CD4-positive, CD25-positive, alpha-beta regulatory T cell (primary cell): ENCODE data around the gene THAP5. TPM values are rescaled to one million over a fixed set of nuclear protein-coding genes. Genes with fewer than 3 reads are reported as not detected.
A peak's percentile ranks its signal among the peaks of the same experiment; 100 is the strongest.

Experiments used
- ATAC-seq, 2 donors: fragments of 150-1000 bp; cut with Tn5 transposase; one replicate each; pipeline ENCODE4 v1.10.0; 2021; ENCODE audit warnings: low read depth in 2 of 2, moderate number of reproducible peaks in 2 of 2, moderate library complexity in 1 of 2
- DNase-seq, 3 donors: peaks; one replicate each; pipeline versions ENCODE4 v3.0.0 to v3.0.0-alpha.2; 2012 to 2022; ENCODE audit warnings: mixed read lengths in 1 of 3
- H3K27ac ChIP-seq: one replicate; pipeline ENCODE4 v1.7.0; 2013; ENCODE audit warnings: mild to moderate bottlenecking, low read length; ENCODE audit not compliant: insufficient read depth, poor library complexity, severe bottlenecking
- H3K27me3 ChIP-seq: one replicate; pipeline ENCODE4 v1.7.0; 2013; ENCODE audit warnings: low read length; ENCODE audit not compliant: control insufficient read depth, insufficient read depth
- H3K36me3 ChIP-seq: one replicate; pipeline ENCODE4 v1.7.0; 2013; ENCODE audit warnings: mild to moderate bottlenecking, low read length, moderate library complexity; ENCODE audit not compliant: control insufficient read depth, insufficient read depth
- H3K4me1 ChIP-seq: 2 replicates; pipeline ENCODE4 v1.7.0; 2013; ENCODE audit warnings: mild to moderate bottlenecking, low read length; ENCODE audit not compliant: insufficient read depth, control insufficient read depth, poor library complexity, severe bottlenecking
- H3K4me3 ChIP-seq: one replicate; pipeline ENCODE4 v1.7.0; 2013; ENCODE audit warnings: low read depth, mild to moderate bottlenecking, low read length, moderate library complexity
- H3K9me3 ChIP-seq, 2 experiments: 1 replicate in 1 of 2; 2 replicates in 1 of 2; pipeline ENCODE4 v1.7.0; 2013; ENCODE audit warnings: low read length in 2 of 2, mild to moderate bottlenecking in 1 of 2, moderate library complexity in 1 of 2; ENCODE audit not compliant: control insufficient read depth in 2 of 2
- H3K27ac Mint-ChIP-seq, 3 donors: one replicate each; pipeline ENCODE4 v1.8.0; 2020 to 2022; ENCODE audit warnings: mild to moderate bottlenecking in 3 of 3, mixed read lengths in 3 of 3, moderate library complexity in 2 of 3
- H3K27me3 Mint-ChIP-seq: one replicate; pipeline ENCODE4 v1.8.0; 2022; ENCODE audit warnings: mild to moderate bottlenecking, mixed read lengths
- H3K36me3 Mint-ChIP-seq: one replicate; pipeline ENCODE4 v1.8.0; 2020; ENCODE audit warnings: mixed read lengths
- H3K4me1 Mint-ChIP-seq, 4 donors: one replicate each; pipeline ENCODE4 v1.8.0; 2020 to 2022; ENCODE audit warnings: mixed read lengths in 4 of 4, mild to moderate bottlenecking in 1 of 4
- H3K4me3 Mint-ChIP-seq, 4 donors: one replicate each; pipeline ENCODE4 v1.8.0; 2020 to 2022; ENCODE audit warnings: mild to moderate bottlenecking in 4 of 4, mixed read lengths in 4 of 4, moderate library complexity in 3 of 4
- H3K9me3 Mint-ChIP-seq, 7 donors: one replicate each; pipeline ENCODE4 v1.8.0; 2020 to 2022; ENCODE audit warnings: mixed read lengths in 7 of 7, mild to moderate bottlenecking in 3 of 7, moderate library complexity in 2 of 7
- polyA plus RNA-seq, 4 donors: library from polyadenylated mRNA; unstranded; fragments of 300-500 nt; fragmentation: Illumina TruSeq; gene quantifications; one replicate each; pipeline ENCODE4 v1.2.3, GENCODE V29; 2021
- total RNA-seq: library from RNA; stranded (reverse); gene quantifications from one replicate; pipeline ENCODE4 v1.2.3, GENCODE V29; 2022

THAP5 gene, protein sequence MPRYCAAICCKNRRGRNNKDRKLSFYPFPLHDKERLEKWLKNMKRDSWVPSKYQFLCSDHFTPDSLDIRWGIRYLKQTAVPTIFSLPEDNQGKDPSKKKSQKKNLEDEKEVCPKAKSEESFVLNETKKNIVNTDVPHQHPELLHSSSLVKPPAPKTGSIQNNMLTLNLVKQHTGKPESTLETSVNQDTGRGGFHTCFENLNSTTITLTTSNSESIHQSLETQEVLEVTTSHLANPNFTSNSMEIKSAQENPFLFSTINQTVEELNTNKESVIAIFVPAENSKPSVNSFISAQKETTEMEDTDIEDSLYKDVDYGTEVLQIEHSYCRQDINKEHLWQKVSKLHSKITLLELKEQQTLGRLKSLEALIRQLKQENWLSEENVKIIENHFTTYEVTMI
- 20.2 TPM for total RNA-seq
- polyA plus RNA-seq: 10 to 100 TPM; 11.3 to 33.7 (median 19.2) TPM

DNA sequence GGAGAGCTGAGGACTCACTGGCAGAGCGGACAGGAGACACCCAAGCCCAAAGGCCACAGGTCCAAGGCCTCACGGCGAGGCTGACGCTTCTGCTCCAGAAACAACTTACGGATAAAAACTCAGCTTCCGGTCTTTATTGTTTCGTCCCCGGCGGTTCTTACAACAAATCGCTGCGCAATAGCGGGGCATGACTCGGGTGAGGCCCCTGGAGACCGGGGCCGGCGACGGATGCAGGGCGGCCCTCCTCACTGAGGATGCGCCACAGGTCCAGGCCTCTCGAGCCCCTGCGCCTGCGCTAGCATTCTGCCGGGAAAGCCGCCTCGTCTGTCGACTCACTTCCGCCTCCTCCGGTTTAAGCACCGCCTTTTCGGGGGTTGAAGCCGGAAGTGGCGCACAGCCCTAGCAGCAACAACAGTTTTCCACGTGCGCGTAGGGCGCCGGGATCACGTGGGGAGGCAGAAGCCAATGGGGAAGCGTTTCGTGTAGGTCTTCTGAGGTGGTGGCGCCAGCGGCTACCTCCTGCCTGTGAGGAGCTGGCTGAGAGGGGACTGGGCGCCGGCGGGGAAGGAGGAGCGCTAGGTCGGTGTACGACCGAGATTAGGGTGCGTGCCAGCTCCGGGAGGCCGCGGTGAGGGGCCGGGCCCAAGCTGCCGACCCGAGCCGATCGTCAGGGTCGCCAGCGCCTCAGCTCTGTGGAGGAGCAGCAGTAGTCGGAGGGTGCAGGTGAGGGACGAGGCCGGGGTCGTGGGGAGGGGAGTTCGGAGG lies at the start of gene THAP5, which contains the start of gene DNAJB9:
Gene THAP5, minus strand, starts transcription at position 326 of the 765 bp plus-strand sequence. Its CDS starts 137 bp downstream, at position 189.
Gene DNAJB9, plus strand, starts transcription at position 494 of the 765 bp plus-strand sequence. CDS start 1,853 bp downstream, outside the sequence.
- no peaks in the 10 kb centered on the region for H3K9me3 ChIP-seq
- Mint-ChIP-seq H3K4me3 (peak within 1 kb of the TSS; percentile 96 to 99 (median 96)), H3K9me3 (peaks cover 0 to 6% (median 0%) of the 10 kb centered on the region in 7 donors), H3K4me1 (peaks cover 24 to 71% (median 44%) of the 10 kb centered on the region in 4 donors), H3K36me3 (peaks cover 24% of the 10 kb centered on the region), H3K27ac (peak within 1 kb of the TSS; percentile 98 to 100 (median 100)), H3K27me3 (peaks cover 7% of the 10 kb centered on the region)
- H3K27ac ChIP-seq: peak within 1 kb of the TSS; percentile 100
- peaks cover 40% of the 10 kb centered on the region for H3K4me1 ChIP-seq
- no peaks in the 10 kb centered on the region for H3K27me3 ChIP-seq
- ATAC-seq (peak; percentile 90 to 91), DNase-seq (peak; percentile 100)
- H3K36me3 ChIP-seq: peaks cover 25% of the 10 kb centered on the region
- peak within 1 kb of the TSS; percentile 89 for H3K4me3 ChIP-seq

DNA sequence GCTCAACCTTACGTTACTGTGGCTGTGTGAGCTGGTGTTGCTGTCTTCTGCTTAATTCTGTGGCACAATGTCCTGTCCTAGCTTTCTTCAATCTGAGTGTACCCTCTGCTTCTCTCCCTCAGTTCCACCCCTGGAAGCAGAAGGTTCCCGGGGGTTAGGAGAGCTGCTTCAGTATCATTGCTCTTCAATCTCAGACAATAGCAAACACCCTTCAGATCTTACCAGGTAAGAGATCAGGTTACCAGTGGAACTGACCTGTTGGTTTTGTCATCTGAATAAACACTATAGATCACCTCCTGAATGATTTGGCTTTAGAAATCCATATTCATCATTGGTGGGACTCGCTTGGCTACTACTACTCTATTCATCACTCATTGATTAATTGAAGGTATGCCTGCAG lies 48.5 kb upstream of the THAP5 start:
- Histone ChIP-seq H3K27ac (no peak overlapping the region), H3K36me3 (no peaks in the 10 kb centered on the region), H3K27me3 (no peaks in the 10 kb centered on the region), H3K4me3 (no peak overlapping the region), H3K4me1 (no peaks in the 10 kb centered on the region), H3K9me3 (no peaks in the 10 kb centered on the region)
- no peaks in the 10 kb centered on the region for H3K4me1 Mint-ChIP-seq
- no peaks in the 10 kb centered on the region for H3K9me3 Mint-ChIP-seq
- DNase-seq (no peak), ATAC-seq (no peak)
- no peaks in the 10 kb centered on the region for H3K36me3 Mint-ChIP-seq
- no peak overlapping the region for H3K4me3 Mint-ChIP-seq
- no peak overlapping the region for H3K27ac Mint-ChIP-seq
- peaks cover 4% of the 10 kb centered on the region for H3K27me3 Mint-ChIP-seq

DNA sequence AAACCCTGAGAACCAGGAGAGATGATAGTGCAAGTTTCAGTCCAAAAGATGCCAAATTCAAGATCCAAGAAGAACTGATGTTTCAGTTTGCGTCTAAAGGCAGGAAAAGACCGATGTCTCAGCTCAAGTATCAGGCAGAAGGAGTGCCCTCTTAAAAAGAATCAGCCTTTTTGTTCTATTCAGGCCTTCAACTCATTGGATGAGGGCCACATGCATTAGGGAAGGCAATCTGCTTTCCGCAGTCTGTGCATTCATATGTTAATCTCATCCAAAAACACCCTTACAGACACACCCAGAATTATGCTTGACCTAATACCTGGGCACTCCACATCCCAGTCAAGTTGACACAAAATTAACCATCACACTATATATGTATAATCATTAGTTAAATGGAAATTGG lies 45.4 kb upstream of the THAP5 start:
- no peak overlapping the region for H3K27ac ChIP-seq
- no peak for ATAC-seq
- H3K9me3 ChIP-seq: no peaks in the 10 kb centered on the region
- Mint-ChIP-seq H3K4me1 (no peaks in the 10 kb centered on the region), H3K36me3 (no peaks in the 10 kb centered on the region), H3K27me3 (peaks cover 6% of the 10 kb centered on the region), H3K27ac (no peak overlapping the region), H3K9me3 (no peaks in the 10 kb centered on the region), H3K4me3 (no peak overlapping the region)
- no peak overlapping the region for H3K4me3 ChIP-seq
- no peaks in the 10 kb centered on the region for H3K27me3 ChIP-seq
- DNase-seq: no peak
- no peaks in the 10 kb centered on the region for H3K36me3 ChIP-seq
- no peaks in the 10 kb centered on the region for H3K4me1 ChIP-seq

DNA sequence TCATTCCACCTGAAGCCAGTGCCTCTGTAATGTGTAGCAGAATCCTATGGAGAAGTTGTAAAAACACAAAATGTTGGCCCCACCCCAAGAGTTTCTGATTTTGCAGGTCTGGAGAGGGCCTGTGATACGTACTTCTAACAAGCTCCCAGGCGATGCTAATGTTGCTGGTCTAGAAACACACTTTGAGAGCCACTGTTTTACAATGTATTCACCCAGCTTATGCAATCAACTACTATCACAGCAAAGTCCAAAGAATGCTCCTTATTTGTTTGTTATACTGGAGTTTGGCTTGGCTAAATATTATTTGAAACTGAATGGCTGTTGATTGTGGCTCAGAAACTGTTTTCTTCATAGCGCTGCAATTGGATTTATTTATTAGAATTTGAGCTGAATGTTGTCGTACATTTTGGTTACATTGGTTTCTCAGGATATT lies 44.5 kb upstream of the THAP5 start:
- Mint-ChIP-seq H3K36me3 (no peaks in the 10 kb centered on the region), H3K4me1 (no peaks in the 10 kb centered on the region), H3K27ac (no peak overlapping the region), H3K27me3 (peaks cover 6% of the 10 kb centered on the region), H3K4me3 (no peak overlapping the region), H3K9me3 (no peaks in the 10 kb centered on the region)
- Histone ChIP-seq H3K9me3 (no peaks in the 10 kb centered on the region), H3K4me1 (no peaks in the 10 kb centered on the region), H3K4me3 (no peak overlapping the region), H3K36me3 (no peaks in the 10 kb centered on the region), H3K27ac (no peak overlapping the region), H3K27me3 (no peaks in the 10 kb centered on the region)
- DNase-seq (no peak), ATAC-seq (no peak)

- Histone ChIP-seq H3K27me3 (no peaks in the 10 kb centered on the region), H3K4me1 (no peaks in the 10 kb centered on the region), H3K36me3 (no peaks in the 10 kb centered on the region), H3K27ac (no peak overlapping the region), H3K9me3 (no peaks in the 10 kb centered on the region), H3K4me3 (no peak overlapping the region)
- H3K36me3 Mint-ChIP-seq: no peaks in the 10 kb centered on the region
- H3K27ac Mint-ChIP-seq: no peak overlapping the region
- H3K4me1 Mint-ChIP-seq: no peaks in the 10 kb centered on the region
- no peaks in the 10 kb centered on the region for H3K9me3 Mint-ChIP-seq
- no peak overlapping the region for H3K4me3 Mint-ChIP-seq
- DNase-seq (peak in 2 of 3 donors; percentile 35 to 51), ATAC-seq (no peak)
- H3K27me3 Mint-ChIP-seq: peaks cover 6% of the 10 kb centered on the region
Observed at GRCh38 chr7:108613147-108613948, 43.8 kb upstream of the THAP5 start.

GRCh38 chr7:108611268-108611667 lies 41.8 kb upstream of the THAP5 start:
- no peaks in the 10 kb centered on the region for H3K9me3 ChIP-seq
- DNase-seq: no peak
- peaks cover 16% of the 10 kb centered on the region for H3K27me3 Mint-ChIP-seq

DNA sequence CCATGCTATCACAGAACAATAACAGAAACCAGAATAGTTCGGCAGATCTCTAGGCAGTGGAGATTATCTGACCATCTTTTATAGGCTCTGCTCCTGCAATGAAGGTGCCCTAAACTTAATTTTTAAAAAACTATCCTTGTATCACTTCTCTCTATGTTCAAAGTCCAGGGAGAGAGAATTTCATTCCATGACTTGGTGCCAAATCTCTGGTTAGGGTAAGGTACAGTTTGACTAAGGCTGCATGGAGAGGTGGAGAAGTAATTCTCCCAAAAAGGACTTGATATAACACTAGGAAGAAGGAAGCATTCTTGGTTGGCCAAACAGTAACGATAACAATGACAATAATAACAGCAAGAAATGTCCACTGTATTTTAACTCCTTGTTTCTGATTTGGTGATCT lies 40.1 kb upstream of the THAP5 start:
- Histone ChIP-seq H3K27ac (no peak overlapping the region), H3K27me3 (peaks cover 2% of the 10 kb centered on the region), H3K9me3 (no peaks in the 10 kb centered on the region), H3K4me1 (no peaks in the 10 kb centered on the region), H3K36me3 (no peaks in the 10 kb centered on the region), H3K4me3 (no peak overlapping the region)
- DNase-seq (no peak), ATAC-seq (no peak)
- Mint-ChIP-seq H3K27me3 (peaks cover 16% of the 10 kb centered on the region), H3K4me3 (no peak overlapping the region), H3K9me3 (no peaks in the 10 kb centered on the region), H3K4me1 (peaks cover 0 to 6% (median 0%) of the 10 kb centered on the region in 4 donors), H3K36me3 (no peaks in the 10 kb centered on the region), H3K27ac (no peak overlapping the region)

More at GRCh38 chr7:108611268-108611667, 41.8 kb upstream of the THAP5 start:
- H3K9me3 Mint-ChIP-seq: no peaks in the 10 kb centered on the region
- Histone ChIP-seq H3K27me3 (no peaks in the 10 kb centered on the region), H3K36me3 (no peaks in the 10 kb centered on the region), H3K4me3 (no peak overlapping the region), H3K27ac (no peak overlapping the region), H3K4me1 (no peaks in the 10 kb centered on the region)
- no peaks in the 10 kb centered on the region for H3K36me3 Mint-ChIP-seq
- H3K27ac Mint-ChIP-seq: no peak overlapping the region
- no peak for ATAC-seq
- H3K4me3 Mint-ChIP-seq: no peak overlapping the region
- no peaks in the 10 kb centered on the region for H3K4me1 Mint-ChIP-seq
